ENCODE results near the gene AADACL2. TPM values are rescaled to one million over a fixed set of nuclear protein-coding genes. Genes with fewer than 3 reads are reported as not detected.

AADACL2 gene
- total RNA-seq, 1 experiment from 2014 or later = not detected

DNA sequence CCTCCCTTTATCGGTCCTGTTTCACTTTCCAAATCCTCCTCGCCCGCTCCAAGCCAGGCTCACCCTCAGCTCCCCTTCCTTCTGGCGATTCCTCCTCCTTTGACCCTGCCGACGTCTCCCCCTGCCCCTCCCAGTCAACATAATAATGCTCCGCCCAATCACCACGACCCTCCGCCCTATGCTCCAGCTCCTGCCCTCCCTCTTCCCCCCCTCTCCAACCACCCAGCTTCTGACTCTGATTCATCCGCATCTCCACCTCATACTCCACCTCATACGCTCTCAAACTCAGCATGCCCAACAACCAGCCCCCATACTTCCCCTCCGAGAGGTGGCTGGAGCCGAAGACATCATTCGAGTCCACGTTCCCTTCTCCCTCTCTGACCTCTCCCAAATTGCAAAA is 73.1 kb downstream of the AADACL2 start:
- DNase-seq (ENCODE audit: unreplicated experiment) = no peak
- H3K27me3 Mint-ChIP-seq (ENCODE audit: insufficient read depth, unreplicated experiment) = no peaks in the 10 kb centered on the region
- H3K4me3 Mint-ChIP-seq (ENCODE audit: unreplicated experiment) = no peak overlapping the region
- H3K36me3 Mint-ChIP-seq (ENCODE audit: insufficient read depth, unreplicated experiment) = no peaks in the 10 kb centered on the region
- peaks cover 12% of the 10 kb centered on the region for H3K9me3 Mint-ChIP-seq (ENCODE audit: unreplicated experiment)
- H3K27ac Mint-ChIP-seq (ENCODE audit: low read depth, unreplicated experiment) = no peak overlapping the region
- TF ChIP-seq, protein P1, sequence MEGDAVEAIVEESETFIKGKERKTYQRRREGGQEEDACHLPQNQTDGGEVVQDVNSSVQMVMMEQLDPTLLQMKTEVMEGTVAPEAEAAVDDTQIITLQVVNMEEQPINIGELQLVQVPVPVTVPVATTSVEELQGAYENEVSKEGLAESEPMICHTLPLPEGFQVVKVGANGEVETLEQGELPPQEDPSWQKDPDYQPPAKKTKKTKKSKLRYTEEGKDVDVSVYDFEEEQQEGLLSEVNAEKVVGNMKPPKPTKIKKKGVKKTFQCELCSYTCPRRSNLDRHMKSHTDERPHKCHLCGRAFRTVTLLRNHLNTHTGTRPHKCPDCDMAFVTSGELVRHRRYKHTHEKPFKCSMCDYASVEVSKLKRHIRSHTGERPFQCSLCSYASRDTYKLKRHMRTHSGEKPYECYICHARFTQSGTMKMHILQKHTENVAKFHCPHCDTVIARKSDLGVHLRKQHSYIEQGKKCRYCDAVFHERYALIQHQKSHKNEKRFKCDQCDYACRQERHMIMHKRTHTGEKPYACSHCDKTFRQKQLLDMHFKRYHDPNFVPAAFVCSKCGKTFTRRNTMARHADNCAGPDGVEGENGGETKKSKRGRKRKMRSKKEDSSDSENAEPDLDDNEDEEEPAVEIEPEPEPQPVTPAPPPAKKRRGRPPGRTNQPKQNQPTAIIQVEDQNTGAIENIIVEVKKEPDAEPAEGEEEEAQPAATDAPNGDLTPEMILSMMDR (IDR thresholded peaks at IDR 0.05; ENCODE audit: unreplicated experiment) = no peak
- no TSS peak for BruUV-seq (replicated peaks)
- CTCF ChIA-PET = no interaction called here
- intact Hi-C loops (cut with micrococcal nuclease) = no loop called here
- POLR2A ChIA-PET = no interaction called here
- H3K4me1 Mint-ChIP-seq (ENCODE audit: insufficient read depth, unreplicated experiment) = no peaks in the 10 kb centered on the region

Other genes starting within 250 kb of the AADACL2 start
- not detected in 2 replicates for gene AADAC, start 80.2 kb downstream of the AADACL2 start, total RNA-seq (2022)
- not detected in 2 replicates for gene SUCNR1, start 139.7 kb downstream of the AADACL2 start, total RNA-seq (2022)

Data from MCF 10A (cell line).